ENCODE measurements around the gene CAMK1D. TPM values are rescaled to one million over a fixed set of nuclear protein-coding genes. Genes with fewer than 3 reads are reported as not detected.

CAMK1D gene
- total RNA-seq, 4 donors from 2014 or later, result 13.5 to 21.4 (median 15.7) TPM

DNA sequence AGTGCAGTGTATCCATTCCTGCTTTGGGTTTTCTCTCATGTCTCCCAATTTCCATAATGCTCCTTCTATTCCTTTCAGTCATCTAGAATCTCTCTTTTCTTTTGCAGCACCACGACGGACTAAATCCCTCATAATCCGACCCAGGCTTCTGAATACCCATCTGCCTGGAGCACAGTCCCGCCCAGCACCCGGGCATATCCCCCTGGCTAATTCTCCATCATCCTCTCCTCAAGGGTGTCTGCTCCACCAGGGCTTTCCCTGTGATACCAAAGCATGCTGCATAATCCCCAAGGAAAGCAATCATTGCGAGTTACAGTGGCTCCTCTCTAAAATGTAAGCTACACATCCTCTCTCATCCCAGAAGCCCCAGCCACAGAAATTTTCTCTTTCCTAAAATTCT, 330.3 kb downstream of the CAMK1D start:
- DNase-seq, result no peak
- no peaks in the 10 kb centered on the region for H3K27me3 ChIP-seq
- TF ChIP-seq POLR2AphosphoS5 (IDR thresholded peaks at IDR 0.05) (no peak), EP300 (IDR thresholded peaks at IDR 0.05; ENCODE audit: low read depth) (no peak), POLR2A (IDR thresholded peaks at IDR 0.05) (no peak)
- TF ChIP-seq, protein P1, sequence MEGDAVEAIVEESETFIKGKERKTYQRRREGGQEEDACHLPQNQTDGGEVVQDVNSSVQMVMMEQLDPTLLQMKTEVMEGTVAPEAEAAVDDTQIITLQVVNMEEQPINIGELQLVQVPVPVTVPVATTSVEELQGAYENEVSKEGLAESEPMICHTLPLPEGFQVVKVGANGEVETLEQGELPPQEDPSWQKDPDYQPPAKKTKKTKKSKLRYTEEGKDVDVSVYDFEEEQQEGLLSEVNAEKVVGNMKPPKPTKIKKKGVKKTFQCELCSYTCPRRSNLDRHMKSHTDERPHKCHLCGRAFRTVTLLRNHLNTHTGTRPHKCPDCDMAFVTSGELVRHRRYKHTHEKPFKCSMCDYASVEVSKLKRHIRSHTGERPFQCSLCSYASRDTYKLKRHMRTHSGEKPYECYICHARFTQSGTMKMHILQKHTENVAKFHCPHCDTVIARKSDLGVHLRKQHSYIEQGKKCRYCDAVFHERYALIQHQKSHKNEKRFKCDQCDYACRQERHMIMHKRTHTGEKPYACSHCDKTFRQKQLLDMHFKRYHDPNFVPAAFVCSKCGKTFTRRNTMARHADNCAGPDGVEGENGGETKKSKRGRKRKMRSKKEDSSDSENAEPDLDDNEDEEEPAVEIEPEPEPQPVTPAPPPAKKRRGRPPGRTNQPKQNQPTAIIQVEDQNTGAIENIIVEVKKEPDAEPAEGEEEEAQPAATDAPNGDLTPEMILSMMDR (IDR thresholded peaks at IDR 0.05), result no peak
- no peak overlapping the region for H3K27ac ChIP-seq
- no peaks in the 10 kb centered on the region for H3K9me3 ChIP-seq
- in situ Hi-C loops (cut with MboI; ENCODE audit: low pct_ligation_motif_present in 1 of 4, low pct_unique_long_range_greater_than_20kb in 1 of 4, low sequenced_read_pairs in 3 of 4) (no loop called here), intact Hi-C loops (cut with DNase I; ENCODE audit: low total_unique reads) (no loop called here)
- H3K4me1 ChIP-seq, result peaks cover 0 to 6% (median 0%) of the 10 kb centered on the region in 4 donors
- 89 to 94% methylated on average over 3 to 6 of the region's 6 CpGs for WGBS, 2 donors (ENCODE audit: low coverage in 1 of 2)
- no peak overlapping the region for H3K4me3 ChIP-seq
- no peaks in the 10 kb centered on the region for H3K36me3 ChIP-seq

DNA sequence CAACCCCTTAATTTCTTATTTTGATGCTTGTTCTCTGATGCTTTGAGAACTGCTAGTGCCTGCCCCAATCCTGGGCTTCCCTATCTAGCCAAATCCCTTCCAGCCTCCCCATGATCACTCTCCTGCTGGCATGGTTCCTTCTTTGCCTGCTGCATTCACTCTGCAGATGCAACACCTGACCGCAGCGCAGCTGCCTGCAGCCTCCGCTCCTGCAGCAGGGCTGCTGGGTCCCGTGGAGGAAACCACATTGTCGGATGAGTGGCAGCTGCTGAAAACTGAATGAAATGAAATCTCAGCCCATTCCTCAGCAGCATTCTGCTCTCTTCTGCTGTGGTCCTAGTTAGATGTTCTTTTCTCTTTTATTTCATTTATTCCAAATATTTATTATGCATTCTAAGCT, 331.9 kb downstream of the CAMK1D start:
- Histone ChIP-seq H3K36me3 (no peaks in the 10 kb centered on the region), H3K27me3 (no peaks in the 10 kb centered on the region), H3K4me1 (peaks cover 0 to 10% (median 0%) of the 10 kb centered on the region in 4 donors), H3K9me3 (no peaks in the 10 kb centered on the region), H3K27ac (no peak overlapping the region), H3K4me3 (no peak overlapping the region)
- DNase-seq, result no peak
- intact Hi-C loops (cut with DNase I; ENCODE audit: low total_unique reads) (no loop called here), in situ Hi-C loops (cut with MboI; ENCODE audit: low pct_ligation_motif_present in 1 of 4, low pct_unique_long_range_greater_than_20kb in 1 of 4, low sequenced_read_pairs in 3 of 4) (no loop called here)
- 81% methylated on average over 5 of the region's 5 CpGs; no CpG with 5 or more reads in 1 of the 2 donors for WGBS, 2 donors (ENCODE audit: low coverage in 1 of 2)
- TF ChIP-seq, protein P1 (IDR thresholded peaks at IDR 0.05), result no peak
- TF ChIP-seq POLR2A (IDR thresholded peaks at IDR 0.05) (no peak), POLR2AphosphoS5 (IDR thresholded peaks at IDR 0.05) (no peak), EP300 (IDR thresholded peaks at IDR 0.05; ENCODE audit: low read depth) (no peak)

DNA sequence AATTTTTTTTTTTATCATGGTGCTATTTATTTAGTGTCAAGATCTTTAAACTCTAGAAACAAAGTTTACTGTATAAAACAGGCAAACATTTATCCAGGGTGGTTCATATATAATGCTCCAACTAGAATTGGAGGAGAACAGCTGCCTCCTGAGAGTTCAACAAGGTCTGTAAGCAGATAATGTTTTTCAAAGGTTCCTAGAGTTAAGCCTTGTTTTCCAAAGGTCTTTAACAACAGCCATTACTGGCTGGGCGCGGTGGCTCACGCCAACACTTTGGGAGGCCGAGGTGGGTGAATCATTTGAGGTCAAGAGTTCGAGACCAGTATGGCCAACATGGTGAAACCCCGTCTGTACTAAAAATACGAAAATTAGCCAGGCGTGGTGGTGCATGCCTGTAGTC, 335.4 kb downstream of the CAMK1D start:
- no peak overlapping the region for H3K4me3 ChIP-seq
- H3K4me1 ChIP-seq, result peaks cover 2 to 14% (median 6%) of the 10 kb centered on the region in 4 donors
- in situ Hi-C loops (cut with MboI; ENCODE audit: low pct_ligation_motif_present in 1 of 4, low pct_unique_long_range_greater_than_20kb in 1 of 4, low sequenced_read_pairs in 3 of 4) (no loop called here), intact Hi-C loops (cut with DNase I; ENCODE audit: low total_unique reads) (no loop called here)
- no peaks in the 10 kb centered on the region for H3K36me3 ChIP-seq
- 53 to 60% methylated on average over 1 to 8 of the region's 8 CpGs for WGBS, 2 donors (ENCODE audit: low coverage in 1 of 2)
- H3K27ac ChIP-seq, result peak overlapping the region in 1 of 4 donors; percentile 2
- H3K9me3 ChIP-seq, result no peaks in the 10 kb centered on the region
- no peaks in the 10 kb centered on the region for H3K27me3 ChIP-seq
- TF ChIP-seq, protein P1 (IDR thresholded peaks at IDR 0.05), result no peak
- TF ChIP-seq POLR2A (IDR thresholded peaks at IDR 0.05), result no peak
- TF ChIP-seq EP300 (IDR thresholded peaks at IDR 0.05; ENCODE audit: low read depth), result no peak
- TF ChIP-seq POLR2AphosphoS5 (IDR thresholded peaks at IDR 0.05), result no peak
- no peak for DNase-seq

DNA sequence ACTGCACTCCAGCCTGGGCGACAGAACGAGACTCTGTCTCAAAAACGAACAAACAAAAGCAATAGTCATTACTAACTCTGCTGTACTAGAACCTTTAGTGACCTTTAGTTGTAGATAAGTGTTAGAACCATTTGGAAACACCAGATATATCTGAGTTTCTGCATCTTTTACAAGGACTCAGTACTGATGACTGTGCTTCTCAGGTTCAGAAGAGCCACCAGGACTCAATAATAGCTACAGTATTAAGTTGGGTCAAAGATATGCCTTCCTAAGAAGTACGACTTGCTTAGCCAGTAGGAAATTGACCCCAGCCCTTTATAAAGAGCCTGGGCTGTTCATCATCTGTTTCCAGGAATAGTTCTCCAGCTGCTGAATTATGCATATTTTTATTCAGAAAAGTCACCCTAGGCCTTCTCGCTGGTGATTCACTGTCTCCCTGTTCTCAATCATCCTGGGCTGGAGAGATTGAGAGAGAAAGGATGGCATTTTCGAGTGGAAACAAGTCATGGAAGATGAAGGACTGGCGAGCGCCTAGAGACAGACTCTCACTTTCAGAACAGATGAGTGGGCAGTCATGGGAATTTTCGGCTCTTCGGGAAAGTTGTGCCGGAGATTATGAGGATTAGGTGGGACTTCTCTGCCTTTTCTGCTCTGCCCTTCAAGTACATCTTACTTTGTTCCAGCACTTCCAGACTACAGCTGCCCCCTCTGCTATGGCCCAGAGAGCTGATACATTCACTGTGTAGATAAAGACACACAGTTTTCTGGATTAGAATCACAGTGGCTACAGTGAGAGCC, 336.1 kb downstream of the CAMK1D start:
- in situ Hi-C loops (cut with MboI; ENCODE audit: low pct_ligation_motif_present in 1 of 4, low pct_unique_long_range_greater_than_20kb in 1 of 4, low sequenced_read_pairs in 3 of 4), result no loop called here
- WGBS, 2 donors (ENCODE audit: low coverage in 1 of 2), result 79 to 82% methylated on average over 3 to 11 of the region's 11 CpGs
- no peak for DNase-seq
- no peak overlapping the region for H3K4me3 ChIP-seq
- H3K27ac ChIP-seq, result peak overlapping the region in 1 of 4 donors; percentile 2
- no peaks in the 10 kb centered on the region for H3K27me3 ChIP-seq
- H3K9me3 ChIP-seq, result no peaks in the 10 kb centered on the region
- TF ChIP-seq, protein P1 (IDR thresholded peaks at IDR 0.05), result no peak
- TF ChIP-seq POLR2A (IDR thresholded peaks at IDR 0.05) (no peak), EP300 (IDR thresholded peaks at IDR 0.05; ENCODE audit: low read depth) (no peak), POLR2AphosphoS5 (IDR thresholded peaks at IDR 0.05) (no peak)
- no peaks in the 10 kb centered on the region for H3K36me3 ChIP-seq
- intact Hi-C loops (cut with DNase I; ENCODE audit: low total_unique reads), result no loop called here
- H3K4me1 ChIP-seq, result peaks cover 8 to 21% (median 12%) of the 10 kb centered on the region in 4 donors
